GM12878 (cell line): Measurements from ENCODE around the gene A1BG. TPM values are rescaled to one million over a fixed set of nuclear protein-coding genes. Genes with fewer than 3 reads are reported as not detected.

ENCODE experiments used
- ATAC-seq: fragments of 200-7000 bp; cut with Tn5 transposase; 3 replicates; pipeline ENCODE4 v1.9.1; 2020; ENCODE audit warnings: mild to moderate bottlenecking, moderate library complexity
- BruUV-seq: library from RNA; stranded (reverse); fragments of 400-500 nt; replicated peaks from 2 replicates; lab custom pipeline; 2021; lab: Mats Ljungman, UMichigan
- CTCF ChIA-PET: fragments of 300-600 bp; sonication (Branson Sonifier 250); formaldehyde crosslinking; extraction: SDS; loops from one replicate; lab custom pipeline; 2021; ENCODE audit warnings: inconsistent platforms; lab: Yijun Ruan, JAX
- POLR2A ChIA-PET: fragments of 350-600 bp; formaldehyde crosslinking; extraction: SDS; loops from one replicate; lab custom pipeline; 2021; ENCODE audit warnings: inconsistent platforms; lab: Charles Lee
- RAD21 ChIA-PET: fragments of 300-600 bp; sonication (Branson Sonifier 250); formaldehyde crosslinking; loops from one replicate; lab custom pipeline; 2023; ENCODE audit warnings: antibody characterized with exemption; ENCODE audit not compliant: unreplicated experiment; lab: Charles Lee
- SMC1A ChIA-PET: fragments of 300-600 bp; sonication (Branson Sonifier 250); formaldehyde crosslinking; loops from one replicate; lab custom pipeline; 2023; ENCODE audit not compliant: unreplicated experiment, uncharacterized antibody; lab: Charles Lee
- DNase-seq: peaks from one replicate; pipeline ENCODE4 v3.0.0-alpha.2; 2011; ENCODE audit warnings: low read depth, low spot score
- FAIRE-seq: peaks from 3 replicates; lab custom pipeline; 2011; peaks lifted over from hg19 to GRCh38; lab: Jason Lieb, UNC
- H2AFZ ChIP-seq: 2 replicates; pipeline ENCODE4 v1.6.0; 2011; ENCODE audit warnings: low read depth, low read length, control low read depth; ENCODE audit not compliant: control insufficient read depth
- H3K27ac ChIP-seq: 2 replicates; pipeline ENCODE4 v1.5.1; 2011; ENCODE audit warnings: control low read depth; ENCODE audit not compliant: control insufficient read depth, insufficient read depth
- H3K27me3 ChIP-seq, 2 experiments: replicated peaks in 1 of 2; 2 replicates each; pipeline versions ENCODE4 v1.6.0 to v1.6.1; 2011; ENCODE audit warnings: low read length in 1 of 2; ENCODE audit not compliant: control insufficient read depth in 2 of 2, insufficient read depth in 2 of 2
- H3K36me3 ChIP-seq, 2 experiments: 2 replicates each; pipeline ENCODE4 v1.5.1; 2011; ENCODE audit warnings: low read length in 1 of 2; ENCODE audit not compliant: control insufficient read depth in 2 of 2, insufficient read depth in 2 of 2
- H3K4me1 ChIP-seq: 2 replicates; pipeline ENCODE4 v1.6.1; 2011; ENCODE audit warnings: mild to moderate bottlenecking, low read length, moderate library complexity, mixed read lengths; ENCODE audit not compliant: control insufficient read depth, insufficient read depth
- H3K4me2 ChIP-seq: 2 replicates; pipeline ENCODE4 v1.6.0; 2011; ENCODE audit warnings: control low read depth; ENCODE audit not compliant: control insufficient read depth, insufficient read depth
- H3K4me3 ChIP-seq: fragments of 200-600 bp; sonication (generic); 2 replicates; pipeline ENCODE4 v1.5.1; 2016
- H3K79me2 ChIP-seq: 2 replicates; pipeline ENCODE4 v1.6.0; 2011; ENCODE audit warnings: low read length; ENCODE audit not compliant: control insufficient read depth, insufficient read depth
- H3K9ac ChIP-seq: 2 replicates; pipeline ENCODE4 v1.8.0; 2011; ENCODE audit warnings: low read length, control low read depth, mixed read lengths; ENCODE audit not compliant: control insufficient read depth, insufficient read depth
- H3K9me3 ChIP-seq: replicated peaks from 3 replicates; pipeline ENCODE4 v1.5.1; 2011; ENCODE audit warnings: mild to moderate bottlenecking, low read length; ENCODE audit not compliant: control insufficient read depth, insufficient read depth
- H4K20me1 ChIP-seq: 2 replicates; pipeline ENCODE4 v1.6.0; 2011; ENCODE audit not compliant: control insufficient read depth, insufficient read depth
- ATF7 ChIP-seq: fragments of 450-650 bp; IDR thresholded peaks from 2 replicates; pipeline ENCODE4 v1.6.1; 2016; ENCODE audit warnings: low read depth, mild to moderate bottlenecking
- EP300 ChIP-seq, 2 experiments: fragments of 150-350 bp in 1 of 2; IDR thresholded peaks; 2 replicates each; pipeline ENCODE4 v1.6.1; 2011 to 2012; ENCODE audit warnings: low read depth in 2 of 2, low read length in 2 of 2, borderline replicate concordance in 1 of 2, improper control_type of control experiment in 1 of 2, inconsistent platforms in 1 of 2; ENCODE audit not compliant: control insufficient read depth in 1 of 2
- FOXK2 ChIP-seq: fragments of 450-650 bp; IDR thresholded peaks from 2 replicates; pipeline ENCODE4 v1.6.1; 2017; ENCODE audit warnings: mild to moderate bottlenecking, moderate library complexity
- MTA3 ChIP-seq: IDR thresholded peaks from 2 replicates; pipeline ENCODE4 v1.6.1; 2012; ENCODE audit warnings: low read length, inconsistent platforms, borderline replicate concordance
- POLR2AphosphoS2 ChIP-seq: IDR thresholded peaks from 2 replicates; pipeline ENCODE4 v1.6.1; 2011; ENCODE audit warnings: low read depth, mild to moderate bottlenecking, low read length, improper control_type of control experiment, moderate library complexity
- POU2F2 ChIP-seq: IDR thresholded peaks from 3 replicates; pipeline ENCODE4 v1.6.1; 2011; ENCODE audit warnings: low read depth, mild to moderate bottlenecking, low read length, borderline replicate concordance
- RCOR1 ChIP-seq: conservative IDR thresholded peaks from 2 replicates; pipeline ENCODE4 v1.6.1; 2012; ENCODE audit warnings: low read depth, low read length, improper control_type of control experiment
- SPI1 ChIP-seq: IDR thresholded peaks from 2 replicates; pipeline ENCODE4 v1.6.1; 2011; ENCODE audit warnings: low read depth, mild to moderate bottlenecking, low read length, moderate library complexity, borderline replicate concordance; ENCODE audit not compliant: insufficient read depth
- TARDBP ChIP-seq: IDR thresholded peaks from 2 replicates; pipeline ENCODE4 v1.6.1; 2016; ENCODE audit warnings: borderline replicate concordance
- ZSCAN29 ChIP-seq: fragments of 450-650 bp; IDR thresholded peaks from 2 replicates; pipeline ENCODE4 v1.6.1; 2017; ENCODE audit warnings: mild to moderate bottlenecking, moderate library complexity
- WGBS: methylation state at CpG from one replicate; pipeline ENCODE4 v1.1.6; 2016; ENCODE audit warnings: low lambda C conversion rate; ENCODE audit not compliant: insufficient replicate concordance, insufficient coverage; ENCODE audit errors: missing lambda C conversion rate; 5-methylcytosine and 5-hydroxymethylcytosine counted together
- in situ Hi-C: fragments of 300-500 bp; cut with MboI; formaldehyde crosslinking; loops from 9 replicates; pipeline ENCODE4 v1.14.3; 2018; ENCODE audit warnings: mixed read lengths
- intact Hi-C: fragments of 100-400 bp; cut with micrococcal nuclease; formaldehyde crosslinking; loops from one replicate; pipeline ENCODE4 v1.14.2; 2022; ENCODE audit not compliant: unreplicated experiment
- polyA plus RNA-seq, 11 experiments: library from polyadenylated mRNA; depleted of rRNA in 4 of 11; unstranded in 6 of 11; stranded (reverse) in 5 of 11; fragments of >200 nt; fragmentation: Nextera tagmentation in 4 of 11; fragmentation: Illumina TruSeq in 1 of 11; extraction: Ambion mirVana in 4 of 11; extraction: Trizol in 1 of 11; gene quantifications; 1 replicate in 1 of 11; 2 replicates in 10 of 11; pipeline versions ENCODE4 v1.2.1 to v1.2.3, GENCODE V29; 2011 to 2016; ENCODE audit warnings: inconsistent platforms in 2 of 11, missing spikeins in 2 of 11, low read depth in 1 of 11
- total RNA-seq, 4 experiments: library from RNA; depleted of rRNA in 3 of 4; stranded (reverse); fragments of >200 nt in 3 of 4; fragmentation: Illumina TruSeq in 1 of 4; extraction: Trizol in 1 of 4; gene quantifications; 2 replicates each; pipeline versions ENCODE4 v1.2.1 to v1.2.3, GENCODE V29; 2013 to 2021
- TF ChIP-seq, protein P1 (sequence below): fragments of 450-650 bp; IDR thresholded peaks from 2 replicates; pipeline ENCODE4 v1.6.1; 2017; ENCODE audit warnings: mild to moderate bottlenecking
- TF ChIP-seq, protein P2 (sequence below): IDR thresholded peaks from 2 replicates; pipeline ENCODE4 v1.6.1; 2011; ENCODE audit warnings: low read depth, mild to moderate bottlenecking, low read length, moderate library complexity, borderline replicate concordance; ENCODE audit errors: extremely low read depth
- TF ChIP-seq, protein P3 (sequence below): fragments of 450-650 bp; IDR thresholded peaks from 2 replicates; pipeline ENCODE4 v1.6.1; 2017; ENCODE audit warnings: antibody characterized with exemption, mild to moderate bottlenecking, moderate library complexity

Gene A1BG
- total and polyA plus RNA-seq, 10 of the 15 experiments (the other 5 are each of a cell fraction or from before 2014, with no cell fraction given): 0.34 to 29.6 (median 11.8) TPM

DNA sequence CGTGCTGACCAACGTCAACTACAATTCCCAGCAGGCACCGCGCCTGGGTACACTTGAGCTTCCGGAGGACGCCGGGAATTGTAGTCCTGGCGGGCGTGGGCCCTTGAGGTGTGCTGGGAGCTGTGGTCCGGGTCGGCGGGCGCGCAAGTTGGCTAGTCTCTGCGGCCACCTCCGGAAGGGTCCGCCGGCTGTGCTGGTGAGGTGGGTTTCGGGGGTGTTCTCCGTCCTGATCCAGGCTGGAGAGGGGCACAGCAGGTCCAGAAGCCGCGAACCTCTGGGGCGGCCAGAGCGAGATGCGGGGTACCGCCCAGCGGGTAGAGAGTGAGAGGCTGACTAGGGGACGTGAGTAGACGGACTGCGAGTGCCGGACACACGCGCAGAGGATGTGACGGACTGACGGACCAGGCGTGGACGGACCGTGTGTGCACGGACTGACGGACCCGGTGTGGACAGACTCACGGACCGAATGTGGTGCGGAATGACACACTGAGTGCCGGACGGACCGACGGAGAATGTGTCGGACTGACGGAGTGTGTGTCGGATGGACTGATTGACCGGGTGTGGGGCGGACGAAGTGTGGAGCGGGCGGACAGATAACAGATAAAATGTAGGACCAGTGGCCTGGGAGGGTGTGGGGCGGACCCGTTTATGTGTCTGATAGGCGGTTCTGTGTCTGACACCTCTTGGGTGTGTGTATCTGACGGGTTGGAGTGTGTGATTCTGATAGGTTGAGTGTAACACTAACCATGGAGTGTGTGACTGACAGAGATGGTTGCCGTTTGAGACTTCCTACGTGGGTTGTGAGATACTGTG is 26.2 kb downstream of the A1BG start, which contains the start of gene ZSCAN22:
Gene ZSCAN22, plus strand, starts transcription at position 81 of the 813 bp plus-strand sequence. CDS start 7,809 bp downstream, outside the sequence.
- TSS peak; percentile 81 for BruUV-seq
- intact Hi-C loops (loop anchor here (1.0 to 5.0 kb wide), 5 partner anchors 22 to 190 kb away; partner anchors contain the start of genes ERVK3-1, ZBTB45, ZNF324 and ZNF497), in situ Hi-C loops (no loop called here)
- H3K9me3 ChIP-seq: no peaks in the 10 kb centered on the region
- no peaks in the 10 kb centered on the region for H3K36me3 ChIP-seq
- FAIRE-seq (peak; percentile 80), ATAC-seq (peak; percentile 95), DNase-seq (peak; percentile 68)
- H3K27ac ChIP-seq: peak within 1 kb of the TSS; percentile 79
- H3K9ac ChIP-seq: peak within 1 kb of the TSS; percentile 74
- H2AFZ ChIP-seq: peak within 1 kb of the TSS; percentile 98
- H3K79me2 ChIP-seq: peaks cover 21% of the 10 kb centered on the region
- peak within 1 kb of the TSS; percentile 70 for H3K4me2 ChIP-seq
- peak within 1 kb of the TSS; percentile 74 for H3K4me3 ChIP-seq
- POLR2A ChIA-PET: interaction anchor here (0.7 to 1.7 kb wide), 6 partner anchors 11 to 54 kb away, joined by 3 to 10 read pairs (median 4); partner anchors contain the start of genes ERVK3-1 and ZNF497
- under 1% methylated on average over 59 of the region's 62 CpGs for WGBS
- no peaks in the 10 kb centered on the region for H4K20me1 ChIP-seq
- H3K27me3 ChIP-seq: no peaks in the 10 kb centered on the region
- CTCF ChIA-PET: interaction anchor here (0.7 to 1.4 kb wide), 5 partner anchors 20 to 862 kb away, joined by 3 to 7 read pairs (median 3); partner anchors contain the start of genes ZBTB45 and ZNF544
- SMC1A ChIA-PET: interaction anchor here (0.9 to 1.2 kb wide), 3 partner anchors 20 to 37 kb away, joined by 3 to 5 read pairs (median 4); partner anchors contain the start of gene ZNF497
- H3K4me1 ChIP-seq: peaks cover 5% of the 10 kb centered on the region
- RAD21 ChIA-PET: interaction anchor here (0.6 to 1.7 kb wide), 7 partner anchors 20 to 194 kb away, joined by 3 to 7 read pairs (median 5); partner anchors contain the start of genes ZBTB45, ZNF497, ZNF584 and ZNF837
- TF ChIP-seq TARDBP (peak; percentile 87), POU2F2 (peak; percentile 7; the same call in 1 of the 3 replicates), SPI1 (no peak), POLR2AphosphoS2 (no peak), ATF7 (peak; percentile 37; the same call in 1 of the 2 replicates), RCOR1 (no peak), FOXK2 (0 out of 2 replicates have a peak, but pooled peaks have one; percentile 25), ZSCAN29 (0 out of 2 replicates have a peak, but pooled peaks have one; percentile 33), MTA3 (no peak), EP300 (IDR thresholded peaks at IDR 0.05; ENCODE audit: borderline replicate concordance in 1 of 2, control insufficient read depth in 1 of 2, low read depth in 2 of 2, low read length in 2 of 2) (no peak)
- TF ChIP-seq, protein P1, sequence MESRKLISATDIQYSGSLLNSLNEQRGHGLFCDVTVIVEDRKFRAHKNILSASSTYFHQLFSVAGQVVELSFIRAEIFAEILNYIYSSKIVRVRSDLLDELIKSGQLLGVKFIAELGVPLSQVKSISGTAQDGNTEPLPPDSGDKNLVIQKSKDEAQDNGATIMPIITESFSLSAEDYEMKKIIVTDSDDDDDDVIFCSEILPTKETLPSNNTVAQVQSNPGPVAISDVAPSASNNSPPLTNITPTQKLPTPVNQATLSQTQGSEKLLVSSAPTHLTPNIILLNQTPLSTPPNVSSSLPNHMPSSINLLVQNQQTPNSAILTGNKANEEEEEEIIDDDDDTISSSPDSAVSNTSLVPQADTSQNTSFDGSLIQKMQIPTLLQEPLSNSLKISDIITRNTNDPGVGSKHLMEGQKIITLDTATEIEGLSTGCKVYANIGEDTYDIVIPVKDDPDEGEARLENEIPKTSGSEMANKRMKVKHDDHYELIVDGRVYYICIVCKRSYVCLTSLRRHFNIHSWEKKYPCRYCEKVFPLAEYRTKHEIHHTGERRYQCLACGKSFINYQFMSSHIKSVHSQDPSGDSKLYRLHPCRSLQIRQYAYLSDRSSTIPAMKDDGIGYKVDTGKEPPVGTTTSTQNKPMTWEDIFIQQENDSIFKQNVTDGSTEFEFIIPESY: 0 out of 2 replicates have a peak, but pooled peaks have one; percentile 28
- TF ChIP-seq, protein P2, sequence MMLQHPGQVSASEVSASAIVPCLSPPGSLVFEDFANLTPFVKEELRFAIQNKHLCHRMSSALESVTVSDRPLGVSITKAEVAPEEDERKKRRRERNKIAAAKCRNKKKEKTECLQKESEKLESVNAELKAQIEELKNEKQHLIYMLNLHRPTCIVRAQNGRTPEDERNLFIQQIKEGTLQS: peak; percentile 41; the same call in 1 of the 2 replicates
- TF ChIP-seq, protein P3, sequence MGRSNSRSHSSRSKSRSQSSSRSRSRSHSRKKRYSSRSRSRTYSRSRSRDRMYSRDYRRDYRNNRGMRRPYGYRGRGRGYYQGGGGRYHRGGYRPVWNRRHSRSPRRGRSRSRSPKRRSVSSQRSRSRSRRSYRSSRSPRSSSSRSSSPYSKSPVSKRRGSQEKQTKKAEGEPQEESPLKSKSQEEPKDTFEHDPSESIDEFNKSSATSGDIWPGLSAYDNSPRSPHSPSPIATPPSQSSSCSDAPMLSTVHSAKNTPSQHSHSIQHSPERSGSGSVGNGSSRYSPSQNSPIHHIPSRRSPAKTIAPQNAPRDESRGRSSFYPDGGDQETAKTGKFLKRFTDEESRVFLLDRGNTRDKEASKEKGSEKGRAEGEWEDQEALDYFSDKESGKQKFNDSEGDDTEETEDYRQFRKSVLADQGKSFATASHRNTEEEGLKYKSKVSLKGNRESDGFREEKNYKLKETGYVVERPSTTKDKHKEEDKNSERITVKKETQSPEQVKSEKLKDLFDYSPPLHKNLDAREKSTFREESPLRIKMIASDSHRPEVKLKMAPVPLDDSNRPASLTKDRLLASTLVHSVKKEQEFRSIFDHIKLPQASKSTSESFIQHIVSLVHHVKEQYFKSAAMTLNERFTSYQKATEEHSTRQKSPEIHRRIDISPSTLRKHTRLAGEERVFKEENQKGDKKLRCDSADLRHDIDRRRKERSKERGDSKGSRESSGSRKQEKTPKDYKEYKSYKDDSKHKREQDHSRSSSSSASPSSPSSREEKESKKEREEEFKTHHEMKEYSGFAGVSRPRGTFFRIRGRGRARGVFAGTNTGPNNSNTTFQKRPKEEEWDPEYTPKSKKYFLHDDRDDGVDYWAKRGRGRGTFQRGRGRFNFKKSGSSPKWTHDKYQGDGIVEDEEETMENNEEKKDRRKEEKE: no peak
